ENCODE data around the gene SELPLG.
"Not testable (repeated sequence)": the region's sequence is repeated elsewhere in the genome, so short reads cannot be mapped to it uniquely, and the experiment has no call there.

SELPLG gene

DNA sequence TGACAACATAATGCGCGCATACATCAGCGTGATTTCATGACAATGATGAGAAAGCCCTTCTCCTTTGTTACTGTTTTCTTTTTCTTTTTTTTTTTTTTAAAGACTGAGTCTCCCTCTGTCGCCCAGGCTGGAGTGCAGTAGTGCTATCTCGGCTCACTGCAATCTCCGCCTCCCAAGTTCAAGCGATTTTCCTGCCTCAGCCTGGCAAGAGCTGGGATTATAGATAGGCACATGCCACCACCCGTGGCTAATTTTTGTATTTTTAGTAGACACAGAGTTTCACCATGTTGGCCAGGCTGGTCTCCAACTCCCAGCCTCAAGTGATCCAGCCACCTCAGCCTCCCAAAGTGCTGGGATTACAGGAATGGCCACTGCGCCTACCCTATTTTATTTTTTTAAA, 20.9 kb upstream of the SELPLG start:
- DNase-seq: not testable (repeated sequence)

DNA sequence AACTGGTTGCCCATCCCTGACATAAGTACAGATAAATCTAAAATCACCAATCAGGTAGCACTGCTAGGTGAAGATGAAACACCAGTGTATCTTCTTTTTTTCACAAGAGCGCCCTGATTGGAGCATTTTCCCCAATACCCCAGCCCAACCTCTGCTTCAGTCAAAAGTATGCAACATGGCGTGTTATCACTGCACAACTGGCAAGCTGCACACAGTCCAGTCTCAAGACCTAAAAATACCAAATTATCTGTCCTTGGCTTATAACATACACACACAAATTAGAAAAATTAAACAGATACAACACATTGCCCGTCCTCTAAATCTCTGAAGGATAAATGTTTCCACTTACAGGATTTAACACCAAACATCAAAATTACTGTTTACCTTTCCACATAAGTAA, 20.2 kb upstream of the SELPLG start:
- no peak for DNase-seq

DNA sequence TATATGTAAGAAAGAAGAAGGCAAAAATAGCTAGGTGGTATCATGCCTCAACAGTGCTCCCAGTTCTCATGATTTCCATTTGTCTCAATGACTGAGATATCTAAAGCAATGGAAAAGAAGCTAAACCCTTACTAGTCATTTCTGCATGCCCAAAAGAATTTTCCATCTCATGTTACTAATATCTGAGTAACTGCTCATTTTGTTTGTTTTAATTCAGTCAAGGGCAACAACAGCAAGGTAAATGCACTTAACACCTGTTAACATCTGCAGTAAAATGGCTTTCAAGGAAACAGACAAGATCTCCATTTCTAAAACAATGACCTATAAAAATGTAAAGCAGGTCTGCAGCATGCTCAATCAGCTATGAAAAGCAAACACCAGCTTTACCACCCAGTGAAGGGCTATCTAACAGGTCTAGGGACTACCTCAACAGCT, 19.4 kb upstream of the SELPLG start:
- DNase-seq: no peak

DNA sequence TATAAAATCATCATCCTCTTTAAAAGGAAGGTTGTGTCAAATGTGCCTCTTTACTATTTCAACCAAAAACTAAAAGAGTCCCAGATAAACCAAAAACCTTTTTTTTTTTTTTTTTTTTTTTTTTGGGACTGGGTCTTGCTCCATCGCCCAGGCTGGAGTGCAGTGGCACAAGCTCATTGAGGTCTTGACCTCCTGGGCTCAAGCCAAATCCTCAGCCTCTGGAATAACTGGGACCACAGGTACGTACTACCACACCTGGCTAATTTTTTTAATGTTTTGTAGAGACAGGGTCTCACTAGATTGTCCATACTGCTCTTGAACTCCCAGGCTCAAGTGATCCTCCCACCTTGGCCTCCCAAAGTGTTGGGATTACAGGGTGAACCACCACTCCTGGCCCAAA, 16.4 kb upstream of the SELPLG start:
- no peak for DNase-seq

DNA sequence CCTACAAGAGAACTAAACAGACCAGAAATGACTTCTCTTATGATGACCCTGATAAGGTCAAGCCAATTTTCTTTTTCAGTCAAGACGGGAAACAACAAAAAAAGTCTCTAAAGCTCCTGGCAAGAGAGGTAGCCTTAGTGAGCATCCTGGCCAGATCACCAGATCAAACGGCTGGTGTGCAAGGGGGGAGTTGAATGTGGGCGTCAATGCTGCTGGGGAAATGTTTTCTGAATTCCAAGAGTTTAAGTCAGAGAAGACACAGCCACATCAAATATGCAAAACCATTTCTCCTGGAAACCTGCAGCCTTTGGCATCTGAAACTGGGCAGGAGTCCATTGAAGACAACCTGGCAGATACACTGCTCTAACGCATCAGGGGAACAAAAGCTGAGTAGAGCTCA, 16.0 kb upstream of the SELPLG start:
- no peak for DNase-seq

DNA sequence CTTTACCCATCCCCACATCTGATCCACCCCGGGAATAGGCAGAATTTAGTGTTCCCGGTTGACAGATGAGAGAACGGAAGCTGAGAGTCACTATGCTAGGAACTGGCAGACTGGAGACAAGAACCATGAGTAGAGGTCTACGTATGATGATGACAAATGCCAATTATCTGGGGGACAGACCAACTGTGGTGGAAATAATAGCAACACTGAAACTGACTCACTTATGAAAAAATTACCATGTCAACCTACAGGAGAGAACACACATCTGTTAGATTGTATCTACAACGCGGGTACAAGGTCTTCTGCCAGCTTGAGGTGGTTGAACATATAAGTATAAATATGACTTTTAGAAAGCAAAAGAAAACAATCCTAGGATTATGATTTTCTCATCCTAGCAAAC, 15.4 kb upstream of the SELPLG start:
- DNase-seq: no peak

DNA sequence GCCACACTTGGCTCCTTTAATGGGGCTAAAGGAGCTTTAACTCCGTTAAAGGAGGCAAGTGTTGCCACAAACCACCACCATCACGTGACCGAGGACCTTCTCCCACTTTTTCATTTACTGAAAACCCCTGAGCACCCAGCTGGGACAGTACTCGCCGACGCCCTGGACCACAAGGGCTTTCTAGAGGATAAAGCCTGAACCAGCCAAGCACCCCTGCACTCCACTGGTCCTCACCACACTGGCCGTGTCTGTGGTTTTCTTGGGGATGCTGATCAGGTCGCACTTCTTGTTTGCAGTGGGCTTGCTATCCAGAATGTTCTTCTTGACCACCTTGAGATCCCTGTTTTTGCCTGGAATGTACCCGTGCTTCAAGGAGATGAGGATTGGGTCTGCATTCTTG, 14.7 kb upstream of the SELPLG start:
- DNase-seq: no peak

DNA sequence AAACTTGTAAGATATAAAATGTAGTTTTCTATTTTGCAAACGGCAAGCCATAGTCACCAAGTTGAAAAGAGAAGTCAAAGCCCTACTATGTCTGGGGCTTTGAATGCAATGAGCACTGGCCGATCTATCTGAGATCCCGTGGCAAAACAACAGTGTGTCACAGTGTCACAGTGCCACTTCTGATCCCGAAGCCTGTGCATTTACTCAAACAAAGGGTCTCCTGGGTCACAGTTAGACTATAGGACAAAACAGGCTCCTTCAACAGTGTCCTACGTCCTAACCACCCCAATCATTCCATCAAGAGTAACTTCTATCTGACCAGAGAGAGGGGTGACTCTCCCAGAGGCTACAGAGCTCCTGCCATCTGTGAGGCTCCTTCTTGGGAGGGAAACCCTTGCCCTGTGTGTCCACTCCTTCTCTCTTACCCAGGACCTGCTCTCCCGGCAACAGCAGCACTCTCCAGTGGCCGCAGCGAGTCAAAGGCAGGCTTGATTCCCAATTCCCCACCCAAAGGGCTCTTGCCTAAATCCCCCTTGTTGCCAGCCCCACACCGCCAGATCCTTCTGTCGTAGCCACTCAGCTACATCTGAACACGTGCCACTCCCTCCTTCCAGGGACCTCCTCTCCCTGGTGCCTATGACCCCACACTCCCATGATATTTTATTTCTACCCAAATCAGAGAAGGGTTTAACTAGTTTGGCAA, 14.0 kb upstream of the SELPLG start:
- DNase-seq: no peak

DNA sequence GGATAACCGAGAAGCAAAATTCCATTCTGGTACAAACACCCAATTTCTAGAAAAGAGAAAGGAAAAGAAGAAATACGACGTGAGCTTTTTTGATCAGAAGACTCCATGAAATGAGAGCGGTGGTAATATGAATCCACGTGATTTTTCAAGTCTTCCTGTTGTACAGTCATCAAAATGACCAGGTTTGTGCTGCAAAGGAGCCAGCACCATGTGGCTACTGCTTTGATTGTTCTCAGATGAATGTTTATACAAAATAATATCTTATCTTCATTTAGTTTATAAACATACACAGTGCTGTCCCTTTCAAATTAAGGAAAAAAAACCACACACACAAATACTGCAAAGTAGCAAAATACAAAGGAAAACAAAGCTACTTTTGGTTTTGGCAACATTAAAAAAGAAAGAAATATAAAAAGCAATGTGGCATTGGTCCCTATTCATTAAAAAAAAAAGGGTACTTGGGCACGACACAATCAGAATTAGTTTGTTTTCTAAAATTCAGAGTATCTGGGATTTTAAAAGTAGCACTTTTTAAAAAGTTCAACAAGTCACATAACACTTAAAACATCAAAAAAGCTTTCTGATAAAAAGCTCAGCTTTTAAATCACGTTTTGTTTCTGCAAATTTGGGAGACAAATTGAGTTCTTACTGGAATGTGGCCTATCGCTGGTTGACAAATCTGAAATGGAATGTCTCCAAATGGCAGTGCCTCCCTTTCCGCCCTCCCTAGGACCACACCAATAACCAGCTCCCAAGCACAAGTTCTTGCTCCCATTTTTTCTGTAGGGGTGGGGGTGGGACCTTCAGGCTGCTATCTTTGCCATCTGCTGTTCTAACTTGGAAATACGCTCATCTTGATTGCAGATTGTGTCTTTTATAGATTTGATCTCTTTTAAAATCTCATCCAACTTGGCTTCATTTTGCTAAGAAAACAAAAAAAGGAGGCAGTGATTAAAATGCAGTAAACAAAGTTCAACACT, 13.2 kb upstream of the SELPLG start:
- no peak for DNase-seq

DNA sequence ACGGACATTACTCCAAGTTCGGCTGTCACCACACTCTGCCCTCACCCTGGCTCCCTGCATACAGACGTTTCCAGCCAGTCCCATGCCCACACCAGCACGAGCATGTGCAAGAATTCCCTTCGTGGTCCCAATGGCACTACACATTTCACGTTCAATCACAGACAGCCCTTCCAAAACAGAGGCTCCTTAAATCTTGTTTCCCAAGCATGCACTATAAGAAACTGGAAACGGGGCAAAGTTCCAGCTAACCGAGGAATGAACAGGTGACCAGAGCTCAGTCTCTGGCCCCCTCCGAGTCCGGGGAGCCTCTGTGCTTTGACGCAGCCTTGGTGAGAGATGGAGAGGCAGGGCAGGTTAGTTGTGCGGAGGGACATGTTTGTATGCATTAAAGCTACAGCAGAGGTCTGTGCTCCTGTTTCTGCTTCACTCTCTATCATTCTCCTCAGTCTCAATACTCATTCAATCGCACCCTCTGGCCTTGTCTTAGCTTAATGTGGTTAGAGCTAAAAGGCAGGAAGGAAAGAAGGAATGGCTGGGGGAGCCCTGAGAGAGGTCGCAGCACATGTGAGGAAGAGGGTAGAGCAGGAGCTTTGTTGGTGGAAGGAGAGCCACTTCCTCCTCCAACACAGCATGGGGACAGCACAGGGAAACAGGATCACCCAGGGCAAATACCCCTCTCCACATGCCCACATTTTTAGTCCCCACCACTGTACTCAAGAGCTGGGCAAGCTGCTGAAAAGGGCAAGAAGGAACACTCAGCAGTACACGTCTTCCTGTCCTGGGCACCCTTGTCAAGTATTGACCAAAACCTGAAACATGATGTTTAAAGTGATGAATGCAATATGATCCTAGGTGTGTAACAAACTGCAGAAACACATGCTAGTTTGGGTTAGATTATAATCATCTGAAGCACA, 12.2 kb upstream of the SELPLG start:
- DNase-seq: no peak

DNA sequence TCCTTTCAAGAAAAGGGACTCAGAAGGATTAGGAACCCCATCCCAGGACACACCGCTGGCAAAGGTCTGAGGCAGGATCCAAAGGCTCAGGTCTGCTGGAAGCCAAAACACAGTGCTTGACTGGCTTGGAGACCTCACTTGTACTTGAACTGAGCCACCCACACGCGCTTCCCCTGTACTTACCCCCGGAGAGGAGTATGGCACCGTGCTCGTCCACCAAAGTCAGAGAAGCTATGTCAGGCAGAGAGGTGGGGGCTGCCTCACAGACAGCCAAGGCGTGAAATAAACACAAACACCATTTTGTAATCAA, 11.1 kb upstream of the SELPLG start:
- DNase-seq: no peak

DNA sequence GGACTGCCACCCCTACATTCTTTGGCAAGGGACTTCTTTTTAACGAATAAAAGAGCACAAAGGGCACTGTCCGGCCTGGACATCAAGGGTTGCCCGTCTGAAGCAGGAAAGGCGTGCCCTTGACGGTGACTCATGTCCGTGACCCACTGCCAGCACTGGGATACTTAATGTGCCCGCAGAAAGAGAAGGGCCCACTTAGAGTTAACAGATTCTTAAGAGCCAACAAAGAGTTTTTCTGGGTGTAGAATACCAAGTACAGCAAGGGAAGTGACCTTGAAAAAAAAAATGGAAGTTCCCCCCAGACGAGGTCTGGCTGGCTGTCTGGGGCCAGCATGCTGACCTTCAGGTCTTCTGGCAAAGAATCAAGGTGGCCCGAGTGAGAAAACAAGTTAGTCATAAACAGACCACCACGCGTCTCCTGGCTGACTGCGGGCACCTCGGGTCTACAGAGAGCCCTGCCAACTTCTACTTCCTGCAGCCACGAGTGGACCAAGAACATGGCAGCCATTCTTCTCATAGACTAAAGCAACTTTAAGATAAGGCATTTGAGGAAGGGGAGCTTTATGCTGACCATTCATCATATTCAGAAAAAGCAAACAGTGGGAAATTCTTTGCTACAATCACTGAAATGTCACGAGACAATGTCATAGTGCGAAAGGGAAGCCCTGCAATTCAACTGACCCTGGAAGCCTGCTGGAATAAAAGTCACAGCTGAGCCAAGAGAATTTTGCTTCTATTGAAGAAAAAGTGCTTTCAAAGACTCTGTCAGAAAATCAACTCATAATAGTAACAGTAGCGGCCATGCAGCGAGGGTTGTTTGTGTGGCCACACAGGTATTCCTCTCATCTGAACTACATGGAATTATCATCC, 10.5 kb upstream of the SELPLG start:
- no peak for DNase-seq

DNA sequence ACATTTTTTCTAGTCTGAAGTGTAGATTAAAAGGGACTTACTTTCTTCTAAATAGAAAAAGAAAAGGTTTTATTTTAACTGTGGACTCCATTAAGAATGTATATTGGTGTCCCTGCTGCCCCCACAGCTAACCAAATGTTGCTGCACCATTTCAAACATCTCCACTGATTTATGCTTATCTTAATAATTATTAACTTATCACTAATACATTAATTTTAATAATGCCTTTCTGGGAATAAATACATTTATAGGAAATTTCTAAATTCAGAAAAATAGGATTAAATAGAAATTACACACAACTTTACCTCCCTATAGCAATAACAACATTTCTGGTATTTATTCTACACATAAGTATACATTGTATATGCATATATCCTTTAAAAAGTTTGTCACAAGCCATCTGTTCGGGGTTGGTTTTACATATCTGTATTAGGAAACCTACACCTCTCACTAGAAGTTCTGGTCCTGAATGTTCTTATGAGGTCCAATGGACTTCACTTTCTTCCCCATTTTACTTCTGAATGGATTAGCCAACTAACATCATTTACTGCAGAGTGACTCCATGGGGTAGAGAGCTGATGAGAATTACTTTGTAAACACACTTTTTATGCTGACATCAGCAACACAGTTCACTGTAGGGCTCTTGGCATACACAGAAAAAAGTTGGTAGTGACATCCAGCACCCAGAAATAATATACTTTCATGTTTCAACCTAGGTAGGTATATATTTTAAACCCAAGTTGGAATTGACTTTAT, 9.4 kb upstream of the SELPLG start:
- DNase-seq: no peak

DNA sequence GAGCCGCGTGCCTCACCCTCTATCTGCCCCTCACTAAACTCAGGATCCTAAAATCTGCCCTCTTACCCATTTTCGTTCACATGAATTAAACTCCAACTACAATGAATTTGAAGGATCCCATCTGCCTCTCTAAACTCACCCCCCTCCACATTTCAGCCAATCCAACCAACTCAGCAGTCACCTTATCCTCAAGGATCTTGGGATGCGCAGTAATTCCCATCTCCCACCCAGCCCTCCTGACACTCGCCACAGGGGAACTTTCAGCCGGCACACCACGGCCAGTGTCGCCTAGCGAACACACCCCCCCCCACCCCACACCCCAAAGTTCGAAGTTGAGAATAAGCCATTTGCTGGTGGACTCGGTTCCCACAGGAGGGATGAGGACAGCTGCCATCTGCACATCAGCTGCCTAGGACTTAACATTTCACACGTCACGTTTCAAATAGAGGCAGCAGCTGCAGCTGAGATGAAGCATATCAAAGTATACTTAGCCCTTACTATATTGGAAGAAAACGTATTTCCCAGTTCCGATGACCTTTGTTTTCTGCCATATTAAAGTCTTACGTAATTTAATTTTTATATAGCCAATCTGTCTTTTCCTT, 8.7 kb upstream of the SELPLG start:
- DNase-seq: no peak

DNA sequence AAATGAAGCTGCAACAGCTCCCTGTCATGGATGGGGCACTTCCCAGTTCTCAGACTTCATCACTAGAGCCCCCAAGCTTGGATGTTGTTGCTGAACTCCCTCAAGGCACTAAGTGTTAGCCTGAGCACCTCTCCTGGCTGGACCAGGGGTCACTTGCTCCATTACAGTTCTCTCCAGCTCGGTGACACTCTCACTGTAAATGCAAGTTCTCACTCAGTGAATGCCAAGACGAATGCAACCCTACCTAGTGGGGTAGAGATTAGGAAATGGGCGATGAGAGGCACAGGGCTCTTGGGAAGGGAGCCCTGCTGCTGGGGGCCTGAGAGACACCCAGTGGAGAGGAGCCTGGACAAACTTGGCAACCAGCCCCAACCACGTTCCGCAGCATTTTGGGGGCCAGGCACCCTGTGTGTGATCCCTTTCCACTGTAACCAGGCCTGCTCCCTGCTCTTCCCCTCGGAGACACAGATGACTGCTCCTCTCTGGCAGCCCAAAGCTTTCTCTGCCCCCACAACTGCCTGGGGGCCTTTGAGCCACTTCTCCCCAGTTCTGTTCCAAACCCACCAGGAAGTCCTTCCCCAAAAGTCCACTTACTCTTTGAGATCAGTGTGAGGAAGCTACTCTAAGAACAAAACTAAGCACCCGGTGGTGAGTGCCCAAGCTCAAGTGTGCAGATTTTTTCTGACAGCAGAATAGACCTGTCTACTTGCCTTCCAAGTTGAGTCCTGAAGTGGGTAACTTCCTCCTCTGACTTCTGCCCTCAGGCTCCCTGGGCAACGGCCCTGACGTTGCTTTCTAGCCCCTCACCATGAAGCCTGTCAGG, 8.0 kb upstream of the SELPLG start:
- no peak for DNase-seq

DNA sequence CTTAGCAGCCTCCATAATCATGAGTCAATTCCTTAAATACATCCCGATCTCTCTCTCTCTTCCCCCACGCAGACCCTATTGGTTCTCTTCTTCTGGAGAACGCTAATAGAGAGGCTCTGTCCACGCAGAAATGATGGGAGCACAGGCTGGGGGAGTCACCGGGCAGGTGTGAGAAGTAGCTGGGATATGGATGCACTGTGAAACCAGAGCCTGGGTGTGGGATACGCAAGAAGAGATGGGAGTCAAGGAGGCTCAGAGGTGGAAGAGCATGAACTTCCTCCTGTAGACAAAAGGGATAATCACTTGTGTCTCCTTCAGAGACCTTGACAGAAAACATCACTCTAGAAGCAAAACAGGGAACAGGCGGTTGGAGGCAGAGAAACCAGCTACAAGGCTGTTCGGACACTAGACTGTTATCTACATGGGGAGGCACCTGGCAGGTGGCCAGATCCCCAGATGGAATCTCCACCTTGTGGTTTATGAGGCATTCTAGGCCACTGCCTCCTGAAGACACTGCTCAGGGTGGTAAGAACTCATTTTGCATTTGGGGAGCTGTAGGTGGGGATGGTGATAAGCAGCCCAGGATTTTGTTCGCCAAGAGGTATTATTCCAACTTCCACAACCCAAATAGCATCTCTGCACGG, 7.2 kb upstream of the SELPLG start:
- DNase-seq: no peak

DNA sequence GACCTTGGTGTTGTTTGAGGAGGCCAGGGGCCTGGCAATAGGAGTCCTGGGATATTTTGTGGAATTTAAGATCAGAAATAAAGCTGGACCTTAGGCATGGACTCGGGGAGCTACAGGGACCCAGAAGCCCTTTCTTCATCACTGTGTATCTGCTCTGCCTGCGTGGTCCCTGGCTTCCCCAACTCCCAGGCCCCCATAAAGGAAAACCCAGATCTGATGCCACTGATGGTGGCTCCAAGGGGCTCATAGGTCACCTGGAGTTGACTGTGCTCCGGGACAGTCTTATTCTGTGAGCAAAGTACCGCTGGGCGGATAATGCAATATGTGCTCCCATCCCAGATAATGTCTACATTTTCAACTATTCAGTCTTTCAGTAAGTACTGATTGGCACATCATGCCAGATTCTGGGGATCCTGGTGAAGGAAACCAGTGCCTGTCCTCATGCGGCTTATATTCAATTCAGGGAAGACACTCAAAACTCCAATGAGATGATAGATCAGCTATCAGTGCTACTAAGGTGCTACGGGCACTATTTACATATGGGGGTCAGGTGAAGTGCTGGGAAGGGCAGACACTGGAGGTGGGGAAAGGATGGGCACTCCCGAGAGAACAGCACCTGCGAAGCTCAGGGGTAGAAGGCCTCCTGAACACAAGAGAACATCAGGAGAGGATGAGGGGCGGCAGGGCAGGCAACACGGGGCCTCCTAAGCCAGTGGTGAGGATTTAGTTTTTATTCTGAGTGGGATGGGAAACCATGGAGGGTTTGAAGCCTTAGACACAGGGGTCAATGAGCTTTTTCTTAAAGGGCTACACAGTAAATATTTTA, 5.5 kb upstream of the SELPLG start:
- DNase-seq: no peak

DNA sequence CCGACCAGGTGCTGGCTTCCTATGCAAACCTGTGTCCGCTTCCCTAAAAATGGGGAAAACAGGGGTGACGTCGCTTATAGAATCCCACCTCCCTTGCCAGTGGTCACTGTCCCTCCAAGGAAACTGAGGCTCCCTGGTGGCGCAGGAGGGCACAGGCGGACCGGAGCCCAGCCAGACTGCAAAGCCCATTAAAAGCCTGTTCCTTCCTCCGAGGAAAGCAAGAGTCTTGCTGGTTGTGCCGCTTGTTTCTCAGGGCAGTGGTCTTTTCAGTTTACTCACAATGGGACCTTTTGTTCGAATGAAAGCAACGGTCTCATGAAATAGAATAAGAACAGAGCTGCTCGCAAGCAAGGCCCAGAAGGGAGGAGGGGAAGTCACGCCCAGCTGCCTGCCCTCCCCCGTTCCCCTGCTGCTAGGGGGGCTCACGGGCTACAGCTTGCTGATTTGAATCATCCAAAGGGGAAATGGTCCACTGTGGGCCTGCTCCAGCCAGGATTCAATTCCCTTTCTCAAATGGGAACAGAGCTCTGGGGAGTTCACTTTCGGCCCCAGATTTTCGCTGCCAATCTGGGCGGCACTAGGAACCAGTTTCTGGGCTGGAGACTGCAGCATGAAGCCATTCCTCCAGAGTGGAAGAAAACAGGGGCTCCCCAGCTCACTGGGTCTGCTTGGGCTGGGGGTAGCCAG, 4.6 kb upstream of the SELPLG start:
- no peak for DNase-seq
